ENCODE results near the gene LRRC74A.

Gene LRRC74A

DNA sequence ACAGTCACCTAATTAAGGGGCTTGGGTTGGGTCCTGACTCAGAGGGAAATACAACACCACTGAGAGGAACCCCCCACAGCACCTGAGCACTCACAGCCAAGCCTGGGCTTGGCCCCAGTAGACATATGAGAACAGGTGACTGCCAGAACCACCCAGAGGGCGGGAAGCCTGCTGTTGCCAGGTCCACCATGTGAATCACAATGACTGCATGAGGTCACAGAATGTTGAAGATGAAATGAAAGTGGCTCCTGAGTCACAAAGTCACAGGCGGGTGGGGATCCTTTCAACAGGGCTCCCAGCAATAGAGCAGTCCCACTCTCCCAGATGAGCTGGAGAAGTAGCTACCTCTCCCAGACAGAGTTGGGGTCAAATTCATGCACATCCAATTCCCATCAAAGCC, at the start of gene LRRC74A:
TSS of gene LRRC74A (plus strand) at position 287 of the 400 bp plus-strand sequence. CDS start 290 bp downstream, outside the sequence.
- DNase-seq (ENCODE audit: low read depth): no peak
- TF ChIP-seq, protein P1, sequence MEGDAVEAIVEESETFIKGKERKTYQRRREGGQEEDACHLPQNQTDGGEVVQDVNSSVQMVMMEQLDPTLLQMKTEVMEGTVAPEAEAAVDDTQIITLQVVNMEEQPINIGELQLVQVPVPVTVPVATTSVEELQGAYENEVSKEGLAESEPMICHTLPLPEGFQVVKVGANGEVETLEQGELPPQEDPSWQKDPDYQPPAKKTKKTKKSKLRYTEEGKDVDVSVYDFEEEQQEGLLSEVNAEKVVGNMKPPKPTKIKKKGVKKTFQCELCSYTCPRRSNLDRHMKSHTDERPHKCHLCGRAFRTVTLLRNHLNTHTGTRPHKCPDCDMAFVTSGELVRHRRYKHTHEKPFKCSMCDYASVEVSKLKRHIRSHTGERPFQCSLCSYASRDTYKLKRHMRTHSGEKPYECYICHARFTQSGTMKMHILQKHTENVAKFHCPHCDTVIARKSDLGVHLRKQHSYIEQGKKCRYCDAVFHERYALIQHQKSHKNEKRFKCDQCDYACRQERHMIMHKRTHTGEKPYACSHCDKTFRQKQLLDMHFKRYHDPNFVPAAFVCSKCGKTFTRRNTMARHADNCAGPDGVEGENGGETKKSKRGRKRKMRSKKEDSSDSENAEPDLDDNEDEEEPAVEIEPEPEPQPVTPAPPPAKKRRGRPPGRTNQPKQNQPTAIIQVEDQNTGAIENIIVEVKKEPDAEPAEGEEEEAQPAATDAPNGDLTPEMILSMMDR (conservative IDR thresholded peaks at IDR 0.05; ENCODE audit: low read length): no peak
- no peak within 1 kb of the TSS for H3K4me3 ChIP-seq (ENCODE audit: low read length)

GRCh38 chr14:76776428-76777251, 49.6 kb upstream of the LRRC74A start:
- DNase-seq (ENCODE audit: low read depth): no peak
- H3K4me3 ChIP-seq (ENCODE audit: low read length): no peak overlapping the region
- TF ChIP-seq, protein P1 (conservative IDR thresholded peaks at IDR 0.05; ENCODE audit: low read length): no peak

GRCh38 chr14:76777721-76778120, 48.5 kb upstream of the LRRC74A start:
- no peak overlapping the region for H3K4me3 ChIP-seq (ENCODE audit: low read length)
- DNase-seq (ENCODE audit: low read depth): no peak
- TF ChIP-seq, protein P1 (conservative IDR thresholded peaks at IDR 0.05; ENCODE audit: low read length): no peak

- TF ChIP-seq, protein P1 (conservative IDR thresholded peaks at IDR 0.05; ENCODE audit: low read length): no peak
- no peak overlapping the region for H3K4me3 ChIP-seq (ENCODE audit: low read length)
- no peak for DNase-seq (ENCODE audit: low read depth)
Measured at GRCh38 chr14:76778546-76779215, 47.5 kb upstream of the LRRC74A start.

DNA sequence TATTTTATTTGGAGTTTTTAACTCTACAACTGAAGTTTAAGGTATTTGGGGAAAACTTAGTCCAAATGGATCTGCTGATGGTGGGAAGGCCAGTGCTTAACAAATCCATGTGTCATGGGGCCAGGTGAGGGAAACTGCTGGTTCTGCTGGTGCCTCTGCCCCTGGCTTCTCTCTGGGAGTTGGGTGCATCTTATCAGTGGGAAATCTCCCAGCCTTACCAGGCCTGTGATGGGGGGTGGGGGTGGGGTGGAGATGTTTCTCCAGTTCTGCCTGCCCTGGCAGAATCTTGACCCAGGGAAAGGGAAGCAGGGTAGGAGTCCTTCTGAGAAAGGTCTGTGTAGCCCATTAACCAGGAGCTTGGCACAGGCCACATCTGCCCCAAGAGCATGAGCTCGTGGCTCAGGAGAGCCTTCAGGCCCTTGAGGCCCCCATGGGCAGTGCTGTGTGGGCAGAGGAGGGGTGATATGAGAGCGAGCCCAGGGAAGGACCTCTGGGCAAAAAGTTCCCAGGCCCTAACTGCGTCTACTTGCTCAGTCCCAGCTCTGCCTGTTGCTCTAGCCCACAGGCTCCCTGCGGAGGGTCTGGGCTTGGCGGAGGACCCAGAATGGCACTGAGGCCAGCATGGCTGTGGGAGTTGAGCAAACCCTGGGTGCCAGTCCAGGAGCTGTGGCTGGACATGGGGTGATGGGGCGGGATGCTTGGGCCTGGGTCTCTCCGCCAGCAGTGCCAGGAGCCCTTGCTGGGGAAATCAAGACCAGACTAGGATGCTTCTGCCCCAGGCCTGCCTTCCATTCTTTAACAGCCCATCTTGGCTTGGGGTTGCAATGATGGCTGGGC, 46.8 kb upstream of the LRRC74A start:
- DNase-seq (ENCODE audit: low read depth): no peak
- no peak overlapping the region for H3K4me3 ChIP-seq (ENCODE audit: low read length)
- TF ChIP-seq, protein P1 (conservative IDR thresholded peaks at IDR 0.05; ENCODE audit: low read length): no peak

DNA sequence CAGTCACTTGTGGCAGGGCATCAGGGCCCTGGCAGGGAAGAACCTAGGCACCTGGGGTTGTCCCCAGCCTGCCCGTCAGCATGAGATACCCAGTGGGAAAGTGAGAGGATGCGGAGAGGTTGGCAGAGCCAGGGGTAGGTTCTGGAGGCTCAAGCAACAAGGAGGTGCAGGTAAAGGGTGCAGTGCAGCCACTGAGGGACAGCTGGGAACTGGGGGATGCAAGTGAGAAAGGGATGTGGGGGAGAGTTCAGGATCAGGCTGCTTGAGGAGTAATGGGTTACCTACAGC, 46.2 kb upstream of the LRRC74A start:
- TF ChIP-seq, protein P1 (conservative IDR thresholded peaks at IDR 0.05; ENCODE audit: low read length): no peak
- H3K4me3 ChIP-seq (ENCODE audit: low read length): no peak overlapping the region
- no peak for DNase-seq (ENCODE audit: low read depth)
